ENCODE data around the gene PCDH18.

Gene PCDH18

GRCh38 chr4:137470806-137471205 lies 61.5 kb downstream of the PCDH18 start (continued):
- no peak for TF ChIP-seq CSRNP3 (CRISPR knock-in tag; IDR thresholded peaks at IDR 0.05)
- TF ChIP-seq ESRRG (CRISPR knock-in tag; IDR thresholded peaks at IDR 0.05) = no peak
